Astrocyte (in vitro differentiated cells and primary cell): Measurements from ENCODE around the gene FAM53A. TPM values are rescaled to one million over a fixed set of nuclear protein-coding genes. Genes with fewer than 3 reads are reported as not detected.

Experiments used
- DNase-seq: peaks from one replicate; pipeline ENCODE4 v3.0.0-alpha.2; 2010; ENCODE audit warnings: low read depth
- FAIRE-seq: peaks from 2 replicates; lab custom pipeline; 2011; peaks lifted over from hg19 to GRCh38; lab: Jason Lieb, UNC
- H2AFZ ChIP-seq: 2 replicates; pipeline ENCODE4 v1.6.0; 2012; ENCODE audit warnings: low read depth, low read length, inconsistent platforms
- H3K27ac ChIP-seq: 2 replicates; pipeline ENCODE4 v1.5.1; 2011; ENCODE audit warnings: low read depth, low read length, inconsistent platforms
- H3K27me3 ChIP-seq: 2 replicates; pipeline ENCODE4 v1.6.0; 2011; ENCODE audit warnings: low read length, inconsistent platforms; ENCODE audit not compliant: insufficient read depth
- H3K36me3 ChIP-seq: 2 replicates; pipeline ENCODE4 v1.5.1; 2011; ENCODE audit warnings: low read length, inconsistent platforms; ENCODE audit not compliant: insufficient read depth
- H3K4me1 ChIP-seq: 2 replicates; pipeline ENCODE4 v1.5.1; 2011; ENCODE audit warnings: low read length, inconsistent platforms; ENCODE audit not compliant: insufficient read depth
- H3K4me2 ChIP-seq: 2 replicates; pipeline ENCODE4 v1.6.0; 2012; ENCODE audit warnings: low read length, inconsistent platforms
- H3K4me3 ChIP-seq: 2 replicates; pipeline ENCODE4 v1.5.1; 2011; ENCODE audit warnings: low read depth, mild to moderate bottlenecking, low read length, inconsistent platforms; ENCODE audit not compliant: insufficient read depth
- H3K79me2 ChIP-seq: 2 replicates; pipeline ENCODE4 v1.6.0; 2012; ENCODE audit warnings: mild to moderate bottlenecking, low read length, inconsistent platforms; ENCODE audit not compliant: insufficient read depth
- H3K9ac ChIP-seq: 2 replicates; pipeline ENCODE4 v1.6.0; 2012; ENCODE audit warnings: mild to moderate bottlenecking, low read length, inconsistent platforms
- H3K9me3 ChIP-seq: 2 replicates; pipeline ENCODE4 v1.5.1; 2012; ENCODE audit warnings: low read depth, mild to moderate bottlenecking, low read length, inconsistent platforms; ENCODE audit not compliant: insufficient read depth
- H4K20me1 ChIP-seq: 2 replicates; pipeline ENCODE4 v1.6.0; 2012; ENCODE audit warnings: low read length, inconsistent platforms; ENCODE audit not compliant: insufficient read depth
- H3K27ac Mint-ChIP-seq: one replicate; pipeline ENCODE4 v1.8.0; 2021; ENCODE audit warnings: mild to moderate bottlenecking, mixed read lengths; ENCODE audit not compliant: unreplicated experiment
- H3K27me3 Mint-ChIP-seq: one replicate; pipeline ENCODE4 v1.8.0; 2021; ENCODE audit warnings: low read depth, mixed read lengths; ENCODE audit not compliant: unreplicated experiment
- H3K36me3 Mint-ChIP-seq: one replicate; pipeline ENCODE4 v1.8.0; 2021; ENCODE audit warnings: low read depth, mixed read lengths; ENCODE audit not compliant: unreplicated experiment
- H3K4me1 Mint-ChIP-seq: one replicate; pipeline ENCODE4 v1.8.0; 2021; ENCODE audit warnings: low read depth, mixed read lengths; ENCODE audit not compliant: unreplicated experiment
- H3K4me3 Mint-ChIP-seq: one replicate; pipeline ENCODE4 v1.8.0; 2021; ENCODE audit warnings: mild to moderate bottlenecking, moderate library complexity, mixed read lengths; ENCODE audit not compliant: unreplicated experiment
- H3K9me3 Mint-ChIP-seq: one replicate; pipeline ENCODE4 v1.8.0; 2021; ENCODE audit warnings: mild to moderate bottlenecking, mixed read lengths; ENCODE audit not compliant: unreplicated experiment
- EZH2 ChIP-seq: IDR thresholded peaks from 2 replicates; pipeline ENCODE4 v1.6.1; 2012; ENCODE audit warnings: mild to moderate bottlenecking, low read length, inconsistent platforms; ENCODE audit not compliant: insufficient read depth
- total RNA-seq: library from RNA; stranded (reverse); gene quantifications from 2 replicates; pipeline ENCODE4 v1.2.1, GENCODE V29; 2021
- TF ChIP-seq, protein P1 (sequence below): IDR thresholded peaks from 2 replicates; pipeline ENCODE4 v1.5.1; 2011; ENCODE audit warnings: low read depth, mild to moderate bottlenecking, inconsistent platforms, low read length, moderate library complexity; ENCODE audit not compliant: insufficient read depth

FAM53A gene
- total RNA-seq, 1 donor from 2014 or later: 2.1 TPM

DNA sequence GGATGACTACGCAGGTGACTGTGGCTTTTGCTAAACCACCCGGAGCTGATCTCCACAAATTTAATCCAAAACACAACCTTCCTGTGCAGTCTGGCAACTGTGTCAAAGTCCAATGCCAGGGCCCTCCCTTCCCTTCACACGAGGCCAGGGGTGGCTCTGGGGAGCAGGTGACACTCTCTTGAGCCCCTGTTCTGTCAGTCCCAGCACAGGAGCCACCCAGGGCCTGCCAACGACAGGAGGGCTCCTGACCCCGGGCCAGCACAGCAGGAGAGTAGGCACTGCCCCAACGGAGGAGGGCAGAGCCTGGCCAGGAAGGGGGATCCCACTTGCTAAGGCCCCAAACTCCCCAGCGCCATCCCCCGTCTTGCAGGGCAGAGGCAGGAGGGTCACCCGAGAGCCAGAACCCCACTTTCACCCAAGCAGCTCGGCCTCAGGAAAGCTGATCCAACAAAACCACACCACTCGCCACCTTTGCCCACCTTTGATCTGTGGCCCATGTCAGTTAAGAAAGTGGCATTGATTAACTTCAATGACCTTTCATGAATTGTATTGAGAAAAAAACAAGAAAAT lies 44.7 kb downstream of the FAM53A start:
- Mint-ChIP-seq H3K27me3 (peaks cover 7% of the 10 kb centered on the region), H3K27ac (no peak overlapping the region), H3K9me3 (no peaks in the 10 kb centered on the region), H3K36me3 (peaks cover 2% of the 10 kb centered on the region), H3K4me1 (no peaks in the 10 kb centered on the region), H3K4me3 (no peak overlapping the region)
- no peaks in the 10 kb centered on the region for H4K20me1 ChIP-seq
- no peak overlapping the region for H3K9ac ChIP-seq
- no peak overlapping the region for H3K4me3 ChIP-seq
- FAIRE-seq (no peak), DNase-seq (no peak)
- no peaks in the 10 kb centered on the region for H3K79me2 ChIP-seq
- H3K4me2 ChIP-seq: no peak overlapping the region
- H3K27ac ChIP-seq: no peak overlapping the region
- H2AFZ ChIP-seq: no peak overlapping the region
- H3K9me3 ChIP-seq: no peaks in the 10 kb centered on the region
- TF ChIP-seq, protein P1, sequence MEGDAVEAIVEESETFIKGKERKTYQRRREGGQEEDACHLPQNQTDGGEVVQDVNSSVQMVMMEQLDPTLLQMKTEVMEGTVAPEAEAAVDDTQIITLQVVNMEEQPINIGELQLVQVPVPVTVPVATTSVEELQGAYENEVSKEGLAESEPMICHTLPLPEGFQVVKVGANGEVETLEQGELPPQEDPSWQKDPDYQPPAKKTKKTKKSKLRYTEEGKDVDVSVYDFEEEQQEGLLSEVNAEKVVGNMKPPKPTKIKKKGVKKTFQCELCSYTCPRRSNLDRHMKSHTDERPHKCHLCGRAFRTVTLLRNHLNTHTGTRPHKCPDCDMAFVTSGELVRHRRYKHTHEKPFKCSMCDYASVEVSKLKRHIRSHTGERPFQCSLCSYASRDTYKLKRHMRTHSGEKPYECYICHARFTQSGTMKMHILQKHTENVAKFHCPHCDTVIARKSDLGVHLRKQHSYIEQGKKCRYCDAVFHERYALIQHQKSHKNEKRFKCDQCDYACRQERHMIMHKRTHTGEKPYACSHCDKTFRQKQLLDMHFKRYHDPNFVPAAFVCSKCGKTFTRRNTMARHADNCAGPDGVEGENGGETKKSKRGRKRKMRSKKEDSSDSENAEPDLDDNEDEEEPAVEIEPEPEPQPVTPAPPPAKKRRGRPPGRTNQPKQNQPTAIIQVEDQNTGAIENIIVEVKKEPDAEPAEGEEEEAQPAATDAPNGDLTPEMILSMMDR: no peak
- no peak for TF ChIP-seq EZH2
- no peaks in the 10 kb centered on the region for H3K27me3 ChIP-seq
- H3K4me1 ChIP-seq: no peaks in the 10 kb centered on the region
- H3K36me3 ChIP-seq: no peaks in the 10 kb centered on the region

DNA sequence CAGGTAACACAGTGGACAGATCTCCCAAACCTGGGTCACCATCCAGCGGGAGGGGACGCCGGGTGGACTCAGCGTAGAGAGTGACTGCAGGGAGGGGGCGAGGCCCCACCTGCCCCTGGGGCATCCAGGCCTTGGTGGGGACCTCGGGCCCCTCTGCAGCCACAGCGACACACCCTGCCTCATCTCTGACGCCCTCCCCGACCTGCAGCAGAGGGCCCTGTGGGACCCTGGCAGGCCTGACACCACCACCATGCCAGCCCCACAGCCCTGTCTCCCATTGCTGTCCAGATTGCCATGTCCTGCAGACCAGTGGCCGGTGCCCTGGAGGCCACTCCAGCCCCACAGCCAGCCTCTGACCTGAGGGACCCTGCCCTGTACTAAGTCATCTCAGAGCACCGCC lies 45.2 kb downstream of the FAM53A start:
- Histone ChIP-seq H3K9ac (no peak overlapping the region), H3K27ac (no peak overlapping the region), H3K4me2 (no peak overlapping the region), H4K20me1 (no peaks in the 10 kb centered on the region), H3K36me3 (no peaks in the 10 kb centered on the region), H3K4me1 (no peaks in the 10 kb centered on the region), H3K4me3 (no peak overlapping the region), H3K27me3 (no peaks in the 10 kb centered on the region), H2AFZ (no peak overlapping the region), H3K79me2 (no peaks in the 10 kb centered on the region), H3K9me3 (no peaks in the 10 kb centered on the region)
- Mint-ChIP-seq H3K4me1 (no peaks in the 10 kb centered on the region), H3K27ac (no peak overlapping the region), H3K9me3 (no peaks in the 10 kb centered on the region), H3K4me3 (no peak overlapping the region), H3K27me3 (peaks cover 7% of the 10 kb centered on the region), H3K36me3 (peaks cover 2% of the 10 kb centered on the region)
- DNase-seq (no peak), FAIRE-seq (no peak)
- TF ChIP-seq, protein P1: no peak
- no peak for TF ChIP-seq EZH2

DNA sequence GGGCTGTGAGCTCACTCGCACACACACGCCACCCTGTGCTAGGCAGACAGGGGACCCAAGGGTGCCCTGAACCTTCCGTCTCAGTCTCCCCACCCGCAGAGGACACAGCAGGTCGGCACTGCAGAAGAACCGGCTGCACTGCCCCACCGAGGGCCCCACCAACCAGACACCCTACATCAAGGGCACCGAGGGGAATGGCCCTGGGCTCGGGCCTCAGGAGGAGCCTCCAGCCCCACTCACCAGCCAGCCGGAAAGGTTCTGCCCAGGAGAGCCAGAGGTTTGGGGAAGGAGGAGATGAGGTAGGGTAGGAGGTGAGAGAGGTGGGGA lies 45.9 kb downstream of the FAM53A start:
- peaks cover 8% of the 10 kb centered on the region for H3K27me3 Mint-ChIP-seq
- Histone ChIP-seq H3K27ac (no peak overlapping the region), H3K36me3 (no peaks in the 10 kb centered on the region), H2AFZ (no peak overlapping the region), H3K9ac (no peak overlapping the region), H4K20me1 (no peaks in the 10 kb centered on the region), H3K4me1 (no peaks in the 10 kb centered on the region), H3K9me3 (no peaks in the 10 kb centered on the region), H3K4me2 (no peak overlapping the region), H3K79me2 (no peaks in the 10 kb centered on the region), H3K4me3 (no peak overlapping the region), H3K27me3 (no peaks in the 10 kb centered on the region)
- H3K36me3 Mint-ChIP-seq: peaks cover 2% of the 10 kb centered on the region
- no peaks in the 10 kb centered on the region for H3K9me3 Mint-ChIP-seq
- FAIRE-seq (no peak), DNase-seq (no peak)
- H3K27ac Mint-ChIP-seq: no peak overlapping the region
- no peak for TF ChIP-seq EZH2
- TF ChIP-seq, protein P1: no peak
- no peak overlapping the region for H3K4me3 Mint-ChIP-seq
- no peaks in the 10 kb centered on the region for H3K4me1 Mint-ChIP-seq
